ENCODE data around the gene TRIP11. TPM values are rescaled to one million over a fixed set of nuclear protein-coding genes. Genes with fewer than 3 reads are reported as not detected.

The TRIP11 gene
- total and polyA plus RNA-seq, 2 experiments from 2014 or later: 24.9 to 52.2 TPM

- DNase-seq (ENCODE audit: low spot score) (no peak), ATAC-seq (no peak; the same call in 2 of the 3 replicates)
- Mint-ChIP-seq H3K4me3 (no peak overlapping the region), H3K4me1 (peaks cover 19% of the 10 kb centered on the region), H3K27ac (no peak overlapping the region), H3K9me3 (no peaks in the 10 kb centered on the region), H3K36me3 (ENCODE audit: low read depth) (no peaks in the 10 kb centered on the region), H3K27me3 (ENCODE audit: insufficient read depth, low read depth, poor library complexity) (peaks cover 25% of the 10 kb centered on the region)
- Histone ChIP-seq H3K9me2 (ENCODE audit: insufficient read depth) (no peaks in the 10 kb centered on the region), H4K20me1 (replicated peaks; ENCODE audit: insufficient read depth) (no peaks in the 10 kb centered on the region), H3K27ac (ENCODE audit: low read depth) (no peak overlapping the region), H3K27me3 (ENCODE audit: insufficient read depth) (peaks cover 38% of the 10 kb centered on the region), H3K79me2 (replicated peaks; ENCODE audit: insufficient read depth) (no peaks in the 10 kb centered on the region), H3K4me1 (ENCODE audit: insufficient read depth) (peaks cover 19% of the 10 kb centered on the region), H3K4me2 (peak overlapping the region; percentile 92), H3K36me3 (ENCODE audit: insufficient read depth) (no peaks in the 10 kb centered on the region), H3K4me3 (0 out of 2 replicates have a peak overlapping the region, but pooled peaks have one; percentile 83), H2AFZ (no peak overlapping the region), H3F3A (replicated peaks; ENCODE audit: low read depth) (peaks cover 7% of the 10 kb centered on the region)
- TF ChIP-seq, protein P1, sequence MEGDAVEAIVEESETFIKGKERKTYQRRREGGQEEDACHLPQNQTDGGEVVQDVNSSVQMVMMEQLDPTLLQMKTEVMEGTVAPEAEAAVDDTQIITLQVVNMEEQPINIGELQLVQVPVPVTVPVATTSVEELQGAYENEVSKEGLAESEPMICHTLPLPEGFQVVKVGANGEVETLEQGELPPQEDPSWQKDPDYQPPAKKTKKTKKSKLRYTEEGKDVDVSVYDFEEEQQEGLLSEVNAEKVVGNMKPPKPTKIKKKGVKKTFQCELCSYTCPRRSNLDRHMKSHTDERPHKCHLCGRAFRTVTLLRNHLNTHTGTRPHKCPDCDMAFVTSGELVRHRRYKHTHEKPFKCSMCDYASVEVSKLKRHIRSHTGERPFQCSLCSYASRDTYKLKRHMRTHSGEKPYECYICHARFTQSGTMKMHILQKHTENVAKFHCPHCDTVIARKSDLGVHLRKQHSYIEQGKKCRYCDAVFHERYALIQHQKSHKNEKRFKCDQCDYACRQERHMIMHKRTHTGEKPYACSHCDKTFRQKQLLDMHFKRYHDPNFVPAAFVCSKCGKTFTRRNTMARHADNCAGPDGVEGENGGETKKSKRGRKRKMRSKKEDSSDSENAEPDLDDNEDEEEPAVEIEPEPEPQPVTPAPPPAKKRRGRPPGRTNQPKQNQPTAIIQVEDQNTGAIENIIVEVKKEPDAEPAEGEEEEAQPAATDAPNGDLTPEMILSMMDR (conservative IDR thresholded peaks at IDR 0.05; ENCODE audit: low read depth in 2 of 2): no peak
- TF ChIP-seq NANOG (IDR thresholded peaks at IDR 0.05; ENCODE audit: borderline replicate concordance) (no peak), ZNF331 (CRISPR knock-in tag; IDR thresholded peaks at IDR 0.05; ENCODE audit: low read depth) (no peak), JUNB (IDR thresholded peaks at IDR 0.05; ENCODE audit: unreplicated experiment) (no peak)
Measured at GRCh38 chr14:91945751-91946621, 93.9 kb downstream of the TRIP11 start.

DNA sequence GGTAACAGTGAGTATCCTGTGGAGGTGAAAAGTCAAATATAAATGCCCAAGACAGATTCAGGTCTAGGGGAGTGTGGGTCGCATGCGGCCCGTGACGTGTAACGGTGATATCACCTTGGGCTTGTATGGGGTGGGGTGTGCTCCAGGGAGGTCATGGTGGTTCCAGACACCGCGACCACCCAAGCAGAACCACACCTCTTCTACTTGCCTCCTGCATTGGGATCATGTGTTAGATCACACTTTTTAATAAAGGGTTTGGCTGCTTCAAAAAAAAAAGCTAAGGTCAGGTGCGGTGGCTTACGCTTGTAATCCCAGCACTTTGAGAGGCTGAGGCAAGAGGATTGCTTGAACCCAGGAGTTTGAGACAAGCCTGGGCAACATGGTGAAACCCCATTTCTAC, 96.9 kb downstream of the TRIP11 start:
- H3K9me2 ChIP-seq (ENCODE audit: insufficient read depth): no peaks in the 10 kb centered on the region
- no peak for TF ChIP-seq STAT1 (IDR thresholded peaks at IDR 0.05; ENCODE audit: unreplicated experiment)
- no peak for TF ChIP-seq ZNF462 (CRISPR knock-in tag; IDR thresholded peaks at IDR 0.05)
- TF ChIP-seq NANOG (IDR thresholded peaks at IDR 0.05; ENCODE audit: borderline replicate concordance): no peak
- TF ChIP-seq JUNB (IDR thresholded peaks at IDR 0.05; ENCODE audit: unreplicated experiment): no peak
- TF ChIP-seq, protein P2, sequence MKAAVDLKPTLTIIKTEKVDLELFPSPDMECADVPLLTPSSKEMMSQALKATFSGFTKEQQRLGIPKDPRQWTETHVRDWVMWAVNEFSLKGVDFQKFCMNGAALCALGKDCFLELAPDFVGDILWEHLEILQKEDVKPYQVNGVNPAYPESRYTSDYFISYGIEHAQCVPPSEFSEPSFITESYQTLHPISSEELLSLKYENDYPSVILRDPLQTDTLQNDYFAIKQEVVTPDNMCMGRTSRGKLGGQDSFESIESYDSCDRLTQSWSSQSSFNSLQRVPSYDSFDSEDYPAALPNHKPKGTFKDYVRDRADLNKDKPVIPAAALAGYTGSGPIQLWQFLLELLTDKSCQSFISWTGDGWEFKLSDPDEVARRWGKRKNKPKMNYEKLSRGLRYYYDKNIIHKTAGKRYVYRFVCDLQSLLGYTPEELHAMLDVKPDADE (IDR thresholded peaks at IDR 0.05): no peak
- no peak for TF ChIP-seq EZH2 (IDR thresholded peaks at IDR 0.05; ENCODE audit: low read depth, unreplicated experiment)

More for the DNA sequence above, 96.9 kb downstream of the TRIP11 start:
- no peak overlapping the region for H3K4me3 ChIP-seq
- no peak overlapping the region for H2AFZ ChIP-seq
- H3F3A ChIP-seq (replicated peaks; ENCODE audit: low read depth): peaks cover 5% of the 10 kb centered on the region
- Mint-ChIP-seq H3K9me3 (no peaks in the 10 kb centered on the region), H3K27ac (no peak overlapping the region), H3K36me3 (ENCODE audit: low read depth) (no peaks in the 10 kb centered on the region), H3K4me1 (peaks cover 14% of the 10 kb centered on the region), H3K27me3 (ENCODE audit: insufficient read depth, low read depth, poor library complexity) (peaks cover 16% of the 10 kb centered on the region), H3K4me3 (no peak overlapping the region)
- H3K27ac ChIP-seq (ENCODE audit: low read depth): no peak overlapping the region
- no peaks in the 10 kb centered on the region for H4K20me1 ChIP-seq (replicated peaks; ENCODE audit: insufficient read depth)
- peaks cover 23% of the 10 kb centered on the region for H3K27me3 ChIP-seq (ENCODE audit: insufficient read depth)
- peaks cover 12% of the 10 kb centered on the region for H3K4me1 ChIP-seq (ENCODE audit: insufficient read depth)
- no peak overlapping the region for H3K4me2 ChIP-seq
- ATAC-seq: no peak
- no peak for DNase-seq (ENCODE audit: low spot score)
- no peaks in the 10 kb centered on the region for H3K79me2 ChIP-seq (replicated peaks; ENCODE audit: insufficient read depth)
- no peaks in the 10 kb centered on the region for H3K36me3 ChIP-seq (ENCODE audit: insufficient read depth)

Measured in GM23338 (cell line).